ENCODE data around the gene DUSP22. TPM values are rescaled to one million over a fixed set of nuclear protein-coding genes. Genes with fewer than 3 reads are reported as not detected.

The DUSP22 gene
- total and polyA plus RNA-seq, 2 experiments from 2014 or later: 12.8 to 36.8 TPM

- TF ChIP-seq REST (IDR thresholded peaks at IDR 0.05; ENCODE audit: unreplicated experiment) (no peak), EZH2phosphoT487 (IDR thresholded peaks at IDR 0.05; ENCODE audit: unreplicated experiment) (no peak), ETS1 (IDR thresholded peaks at IDR 0.05) (no peak), CREB1 (CRISPR knock-in tag; IDR thresholded peaks at IDR 0.05; ENCODE audit: low read depth) (no peak), CTCF (conservative IDR thresholded peaks at IDR 0.05; ENCODE audit: low read depth in 2 of 2) (no peak)
Observed at GRCh38 chr6:343960-344815, 51.9 kb downstream of the DUSP22 start (continued).

- Histone ChIP-seq H3K4me2 (no peak overlapping the region), H3K27me3 (ENCODE audit: insufficient read depth) (no peaks in the 10 kb centered on the region), H3K27ac (ENCODE audit: low read depth) (no peak overlapping the region), H3K36me3 (ENCODE audit: insufficient read depth) (peaks cover 4% of the 10 kb centered on the region), H3K4me3 (no peak overlapping the region), H3K9me2 (ENCODE audit: insufficient read depth) (no peaks in the 10 kb centered on the region), H2AFZ (no peak overlapping the region), H4K20me1 (replicated peaks; ENCODE audit: insufficient read depth) (peaks cover 5% of the 10 kb centered on the region), H3K4me1 (ENCODE audit: insufficient read depth) (no peaks in the 10 kb centered on the region), H3K79me2 (replicated peaks; ENCODE audit: insufficient read depth) (no peaks in the 10 kb centered on the region), H3F3A (replicated peaks; ENCODE audit: low read depth) (no peaks in the 10 kb centered on the region)
- H3K27ac Mint-ChIP-seq: no peak overlapping the region; the same call in 1 of the 2 replicates
- H3K4me3 Mint-ChIP-seq: no peak overlapping the region
- peaks cover 38% of the 10 kb centered on the region for H3K36me3 Mint-ChIP-seq (ENCODE audit: low read depth)
- no peaks in the 10 kb centered on the region for H3K4me1 Mint-ChIP-seq
- ATAC-seq: no peak
- peaks cover 97% of the 10 kb centered on the region for H3K9me3 Mint-ChIP-seq
- H3K27me3 Mint-ChIP-seq (ENCODE audit: insufficient read depth, low read depth, poor library complexity): peaks cover 3% of the 10 kb centered on the region
- DNase-seq (ENCODE audit: low spot score): no peak
- no peak for TF ChIP-seq CREB1 (CRISPR knock-in tag; IDR thresholded peaks at IDR 0.05; ENCODE audit: low read depth)
- TF ChIP-seq JUNB (IDR thresholded peaks at IDR 0.05; ENCODE audit: unreplicated experiment): no peak
- no peak for TF ChIP-seq ETS1 (IDR thresholded peaks at IDR 0.05)
- TF ChIP-seq POLR2AphosphoS5 (IDR thresholded peaks at IDR 0.05; ENCODE audit: low read depth): no peak
- TF ChIP-seq CTCF (conservative IDR thresholded peaks at IDR 0.05; ENCODE audit: low read depth in 2 of 2): no peak
- TF ChIP-seq EZH2phosphoT487 (IDR thresholded peaks at IDR 0.05; ENCODE audit: unreplicated experiment): no peak
- TF ChIP-seq STAT1 (IDR thresholded peaks at IDR 0.05; ENCODE audit: unreplicated experiment): no peak
Observed at GRCh38 chr6:344816-345340, 52.6 kb downstream of the DUSP22 start.
